ENCODE results near the gene SLC12A6.
A peak's percentile ranks its signal among the peaks of the same experiment; 100 is the strongest.

Gene SLC12A6

GRCh38 chr15:34329006-34329405 is 8.6 kb downstream of the SLC12A6 start:
- DNase-seq (ENCODE audit: extremely low read depth, insufficient read length) = no peak
- TF ChIP-seq CTCF (IDR thresholded peaks at IDR 0.05; ENCODE audit: insufficient read depth, low read length, poor library complexity, severe bottlenecking) = no peak
- no peak overlapping the region; the same call in 1 of the 2 replicates for H3K4me3 ChIP-seq (replicated peaks; ENCODE audit: low read depth, low read length)
- H3K27me3 ChIP-seq (replicated peaks; ENCODE audit: control insufficient read depth, insufficient read depth, low read length) = no peaks in the 10 kb centered on the region
- no peaks in the 10 kb centered on the region for H3K36me3 ChIP-seq (ENCODE audit: control insufficient read depth, insufficient read depth, low read length)

DNA sequence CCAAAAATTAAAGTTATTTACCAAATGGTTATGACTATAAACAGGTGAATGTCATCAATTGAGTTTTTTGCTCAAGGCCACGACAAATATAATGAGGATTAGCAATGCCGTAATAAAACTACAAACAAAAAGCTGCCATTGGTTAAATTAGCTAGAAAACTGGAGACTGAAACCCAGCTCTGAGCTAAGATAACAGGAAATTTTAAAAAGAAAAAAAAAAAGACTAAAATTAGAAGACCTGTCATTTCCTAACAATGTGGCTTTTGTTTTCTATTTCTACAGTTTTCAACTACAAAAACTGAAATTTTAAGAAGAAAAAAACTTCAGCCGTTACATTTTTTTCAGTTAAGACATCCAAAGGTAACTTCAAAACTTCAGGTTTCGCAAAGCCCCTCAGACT is 9.7 kb downstream of the SLC12A6 start:
- TF ChIP-seq CTCF (IDR thresholded peaks at IDR 0.05; ENCODE audit: insufficient read depth, low read length, poor library complexity, severe bottlenecking) = no peak
- Histone ChIP-seq H3K36me3 (ENCODE audit: control insufficient read depth, insufficient read depth, low read length) (no peaks in the 10 kb centered on the region; the same call in 1 of the 2 replicates), H3K4me3 (replicated peaks; ENCODE audit: low read depth, low read length) (peak overlapping the region; percentile 44)

DNA sequence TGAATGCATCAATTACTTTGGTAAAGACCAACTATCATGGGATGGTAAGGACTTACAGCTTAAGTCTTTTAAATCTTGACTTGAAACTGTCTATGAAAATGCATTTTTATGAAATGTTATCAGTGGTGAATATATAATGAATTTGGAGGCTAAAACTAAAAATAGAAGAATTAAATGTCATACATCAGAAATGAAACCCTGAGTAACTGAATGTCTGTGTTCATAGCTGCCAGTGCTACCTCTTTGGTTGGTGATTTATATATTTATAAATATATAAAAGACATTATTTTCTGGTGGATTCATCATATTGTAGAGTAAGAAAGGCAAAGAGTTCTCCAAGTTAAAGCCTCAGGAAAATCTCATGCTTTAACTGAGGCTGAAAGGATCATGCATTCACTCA is 12.2 kb downstream of the SLC12A6 start:
- no peak for DNase-seq (ENCODE audit: extremely low read depth, insufficient read length)
- no peak for TF ChIP-seq CTCF (IDR thresholded peaks at IDR 0.05; ENCODE audit: insufficient read depth, low read length, poor library complexity, severe bottlenecking)
- no peaks in the 10 kb centered on the region; the same call in 1 of the 2 replicates for H3K36me3 ChIP-seq (ENCODE audit: control insufficient read depth, insufficient read depth, low read length)
- H3K27me3 ChIP-seq (replicated peaks; ENCODE audit: control insufficient read depth, insufficient read depth, low read length) = no peaks in the 10 kb centered on the region
- H3K4me3 ChIP-seq (replicated peaks; ENCODE audit: low read depth, low read length) = no peak overlapping the region

More for the DNA sequence above, 9.7 kb downstream of the SLC12A6 start:
- peak; percentile 69 for DNase-seq (ENCODE audit: extremely low read depth, insufficient read length)
- H3K27me3 ChIP-seq (replicated peaks; ENCODE audit: control insufficient read depth, insufficient read depth, low read length) = no peaks in the 10 kb centered on the region

- no peak overlapping the region for H3K4me3 ChIP-seq (replicated peaks; ENCODE audit: low read depth, low read length)
- no peak for TF ChIP-seq CTCF (IDR thresholded peaks at IDR 0.05; ENCODE audit: insufficient read depth, low read length, poor library complexity, severe bottlenecking)
- H3K27me3 ChIP-seq (replicated peaks; ENCODE audit: control insufficient read depth, insufficient read depth, low read length) = no peaks in the 10 kb centered on the region
- no peak for DNase-seq (ENCODE audit: extremely low read depth, insufficient read length)
- no peaks in the 10 kb centered on the region; the same call in 1 of the 2 replicates for H3K36me3 ChIP-seq (ENCODE audit: control insufficient read depth, insufficient read depth, low read length)
Observed at GRCh38 chr15:34324933-34325332, 12.6 kb downstream of the SLC12A6 start.

DNA sequence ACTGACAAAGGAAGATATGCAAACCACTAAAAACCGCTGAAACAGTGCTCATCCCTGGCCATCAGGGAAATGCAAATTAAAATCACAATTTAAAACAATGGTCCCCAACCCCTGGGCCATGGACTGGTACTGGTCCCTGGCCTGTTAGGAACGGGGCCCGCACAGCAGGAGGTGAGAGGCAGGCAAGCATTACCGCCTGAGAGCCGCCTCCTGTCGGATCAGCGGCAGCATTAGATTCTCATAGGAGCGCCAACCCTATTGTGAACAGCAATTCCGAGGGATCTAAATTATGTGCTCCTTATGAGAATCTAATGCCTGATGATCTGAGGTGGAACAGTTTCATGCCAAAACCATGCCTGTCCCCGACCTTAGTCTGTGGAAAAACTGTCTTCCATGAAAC is 14.4 kb downstream of the SLC12A6 start:
- no peak for TF ChIP-seq CTCF (IDR thresholded peaks at IDR 0.05; ENCODE audit: insufficient read depth, low read length, poor library complexity, severe bottlenecking)
- Histone ChIP-seq H3K4me3 (replicated peaks; ENCODE audit: low read depth, low read length) (no peak overlapping the region), H3K36me3 (ENCODE audit: control insufficient read depth, insufficient read depth, low read length) (no peaks in the 10 kb centered on the region; the same call in 1 of the 2 replicates), H3K27me3 (replicated peaks; ENCODE audit: control insufficient read depth, insufficient read depth, low read length) (no peaks in the 10 kb centered on the region)
- DNase-seq (ENCODE audit: extremely low read depth, insufficient read length) = no peak
